H4 (cell line): ENCODE data around the gene AGAP1. TPM values are rescaled to one million over a fixed set of nuclear protein-coding genes. Genes with fewer than 3 reads are reported as not detected.

Experiments
- DNase-seq: peaks from one replicate; pipeline ENCODE4 v3.0.0-alpha.2; 2015; ENCODE audit warnings: low spot score
- total RNA-seq: library from RNA; depleted of rRNA; stranded (reverse); fragments of >200 nt; shearing (Covaris generic); gene quantifications from 2 replicates; pipeline ENCODE4 v1.2.3, GENCODE V29; 2014

Gene AGAP1
- total RNA-seq, 1 experiment from 2014 or later, result 7.0 TPM

DNA sequence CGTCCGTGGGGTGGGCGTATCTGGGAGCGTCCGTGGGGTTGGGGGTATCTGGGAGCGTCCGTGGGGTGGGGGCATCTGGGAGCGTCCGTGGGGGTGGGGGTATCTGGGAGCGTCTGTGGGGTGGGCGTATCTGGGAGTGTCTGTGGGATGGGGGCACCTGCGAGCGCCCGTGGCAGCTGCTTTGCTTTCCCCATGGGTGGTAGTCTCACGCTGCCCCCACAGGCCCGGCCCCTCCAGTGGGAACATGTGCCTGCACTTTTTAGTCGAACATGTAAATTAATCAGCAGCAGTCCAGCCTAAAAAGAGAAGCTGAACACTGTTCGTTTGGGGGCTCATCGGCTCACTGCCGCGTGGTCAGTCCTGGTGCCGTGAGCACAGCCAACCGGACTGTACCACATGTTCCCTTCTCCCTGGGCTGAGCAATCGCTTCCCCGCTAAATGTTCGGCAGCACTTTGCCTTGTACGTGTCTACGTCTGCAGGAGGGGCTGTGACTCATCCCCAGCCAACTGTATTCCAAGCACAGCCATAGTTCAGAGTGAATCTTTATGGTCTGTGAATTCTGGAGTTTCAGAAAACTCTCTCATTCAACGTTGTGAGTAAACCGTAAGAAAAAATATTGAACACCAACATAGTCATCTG lies 271.5 kb downstream of the AGAP1 start:
- peak; percentile 38 for DNase-seq

DNA sequence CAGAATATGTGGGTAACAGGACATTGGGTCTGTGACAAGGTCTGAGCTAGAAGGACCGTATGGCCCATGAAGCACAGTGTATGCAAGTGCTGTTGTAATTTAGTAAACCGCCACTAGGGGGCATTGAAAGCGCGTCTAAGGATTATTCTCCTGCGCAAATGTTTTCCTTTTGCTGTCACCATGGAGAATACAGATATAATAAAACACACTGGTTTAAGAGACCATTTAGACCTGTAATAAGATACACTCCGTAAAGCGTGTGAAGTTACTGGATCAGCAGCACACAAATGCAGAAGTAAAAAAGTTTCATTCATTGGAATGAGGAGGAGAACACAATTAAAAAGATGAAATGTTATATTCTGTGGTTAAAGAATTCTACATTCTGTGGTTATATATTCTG lies 272.4 kb downstream of the AGAP1 start:
- peak; percentile 56 for DNase-seq

DNA sequence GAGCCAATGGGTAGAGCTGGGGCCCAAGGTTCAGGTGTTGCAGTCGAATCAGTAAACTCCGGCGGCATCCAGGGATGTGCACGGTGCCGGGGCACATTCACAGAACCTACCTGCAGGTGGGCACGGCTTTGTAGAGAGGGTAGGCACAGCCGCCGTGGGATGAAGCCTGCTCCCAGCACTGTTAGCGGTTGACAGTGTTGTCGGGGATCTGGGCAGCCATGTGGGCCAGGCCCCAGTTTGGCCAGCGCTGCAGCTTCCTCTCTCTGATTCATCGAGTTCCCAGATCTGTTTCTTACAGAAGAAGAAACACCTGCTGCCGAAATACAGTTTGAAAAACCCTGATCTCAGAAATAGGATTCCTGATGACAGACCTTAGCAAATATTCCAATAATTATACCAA lies 274.8 kb downstream of the AGAP1 start:
- no peak for DNase-seq

DNA sequence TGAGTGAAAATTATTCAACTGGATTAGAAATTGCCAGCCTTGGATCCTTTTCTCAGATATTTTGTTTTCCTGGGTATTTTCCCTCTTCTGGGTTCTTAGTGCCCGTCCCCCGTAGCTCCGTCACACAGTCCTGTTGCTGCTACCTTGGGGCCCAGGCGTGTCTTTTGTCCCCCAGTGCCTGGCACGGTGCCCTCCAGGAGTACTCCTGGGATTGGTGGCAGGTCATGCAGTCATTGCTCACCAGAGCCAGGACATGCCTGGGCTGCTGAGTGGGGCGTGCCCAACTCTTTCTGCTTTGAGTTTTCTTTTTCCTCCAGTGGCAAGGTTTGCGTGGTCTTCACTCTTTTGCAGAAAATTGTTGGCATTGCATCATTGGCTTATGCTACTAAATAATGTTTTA lies 275.2 kb downstream of the AGAP1 start:
- DNase-seq, result no peak

DNA sequence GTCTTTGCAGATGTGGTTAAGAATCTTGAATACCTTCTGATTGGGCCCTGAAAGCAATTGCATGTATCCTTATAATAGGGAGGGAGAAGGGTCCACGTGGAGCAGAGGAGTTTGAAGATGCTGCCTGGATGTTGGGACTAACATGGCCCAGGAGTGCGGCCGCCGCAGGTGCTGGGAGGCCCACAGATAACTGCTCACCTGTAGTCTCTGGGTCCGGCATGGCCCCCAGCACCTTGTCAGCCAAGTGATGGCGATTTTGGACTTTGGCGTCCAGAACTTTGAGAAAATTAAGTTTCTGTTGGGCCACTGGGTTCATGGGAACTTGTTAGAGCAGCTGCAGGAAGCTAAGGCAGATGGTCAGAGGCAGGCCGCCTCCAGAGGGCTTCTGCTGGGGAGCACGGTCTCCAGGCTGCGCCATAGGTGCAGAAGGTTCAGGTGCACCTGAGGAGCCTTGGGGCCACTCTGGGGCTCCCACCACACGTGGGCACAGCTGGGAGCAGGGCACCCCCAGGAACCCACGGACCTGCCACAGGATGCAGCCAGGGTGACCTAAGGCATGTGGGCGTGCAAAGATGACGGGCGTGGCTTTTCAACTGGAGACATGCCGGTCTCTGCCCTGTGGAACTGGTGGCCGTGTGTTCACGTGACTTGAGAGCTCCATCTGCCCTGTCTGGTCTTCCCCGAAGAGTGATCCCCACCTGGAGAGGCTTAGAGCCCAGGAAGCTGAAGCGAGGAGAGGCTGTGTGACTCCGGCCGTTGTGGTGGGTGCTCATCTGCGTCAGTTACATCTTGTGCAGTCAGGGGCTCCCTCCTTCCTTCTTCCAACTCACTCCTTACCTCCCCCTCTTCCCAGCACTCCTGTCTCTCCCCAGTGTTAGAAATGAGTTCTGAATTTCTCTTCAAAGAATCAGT lies 277.3 kb downstream of the AGAP1 start:
- DNase-seq, result no peak

DNA sequence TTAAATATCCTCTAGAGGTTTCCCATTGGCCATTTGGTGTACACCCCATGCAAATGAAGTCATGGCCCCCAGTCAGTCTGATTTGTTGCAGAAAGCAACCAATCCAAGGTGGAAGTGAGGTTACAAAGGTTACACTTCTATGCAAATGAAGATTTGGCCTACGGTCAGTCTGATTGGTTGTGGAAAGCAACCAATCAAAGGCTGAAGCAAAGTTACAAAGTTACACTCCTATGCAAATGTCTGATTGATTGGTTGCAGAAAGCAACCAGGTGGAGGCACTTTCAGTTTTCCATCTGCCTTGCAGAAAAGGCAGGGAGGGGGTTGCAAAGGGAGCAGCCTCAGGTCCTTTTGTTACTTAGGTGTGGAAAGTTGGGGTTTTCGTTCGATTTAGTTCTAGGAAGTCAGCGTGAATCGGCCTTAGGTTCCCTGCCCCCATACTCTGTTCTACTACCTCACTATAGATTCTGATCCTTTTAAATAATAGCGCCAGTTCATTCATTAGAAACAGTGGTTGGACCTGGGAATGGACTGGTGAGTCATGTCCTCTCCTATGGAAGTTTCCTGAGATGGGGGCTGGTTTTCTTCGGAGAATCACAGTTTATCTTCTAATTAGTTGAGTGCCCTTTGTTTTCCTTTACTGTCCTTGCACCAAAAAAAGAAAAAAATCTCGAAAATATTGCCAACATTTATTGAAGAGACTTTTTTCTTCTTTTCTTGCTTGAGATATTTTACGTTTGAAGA lies 279.5 kb downstream of the AGAP1 start:
- DNase-seq, result no peak

DNA sequence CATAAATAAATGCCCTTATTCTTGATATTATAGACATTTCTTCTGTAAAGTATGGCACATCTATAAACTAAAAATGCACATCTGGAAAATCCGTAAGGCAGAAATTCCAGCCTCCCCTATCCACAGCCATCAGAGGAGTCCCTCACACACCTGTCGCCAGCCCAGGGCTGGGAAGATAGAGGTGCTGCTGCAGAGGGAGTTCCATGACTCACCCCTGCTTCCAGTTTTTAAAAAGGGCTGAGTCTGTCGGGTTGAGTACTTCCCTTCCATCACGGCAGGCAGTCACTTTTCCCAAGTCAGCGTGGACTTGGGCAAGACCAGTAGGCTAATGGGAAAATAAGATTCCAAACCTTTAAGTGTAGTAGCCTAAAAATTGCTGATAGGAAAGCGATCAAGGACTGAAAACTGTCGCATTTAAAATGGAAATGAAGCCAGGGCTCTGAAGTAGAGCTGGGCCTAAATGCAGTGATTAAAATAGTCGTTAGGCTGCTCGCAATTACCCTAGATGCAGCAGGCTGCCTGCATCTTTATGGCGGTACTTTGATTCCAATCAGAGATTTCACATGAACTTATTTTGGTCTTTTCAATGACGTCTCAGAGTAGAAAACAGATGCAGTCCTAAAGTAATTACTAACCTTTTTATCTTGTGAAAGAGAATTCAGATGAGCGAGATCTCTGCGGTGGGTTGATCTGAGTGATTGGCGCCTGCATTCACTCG lies 280.5 kb downstream of the AGAP1 start:
- no peak for DNase-seq

DNA sequence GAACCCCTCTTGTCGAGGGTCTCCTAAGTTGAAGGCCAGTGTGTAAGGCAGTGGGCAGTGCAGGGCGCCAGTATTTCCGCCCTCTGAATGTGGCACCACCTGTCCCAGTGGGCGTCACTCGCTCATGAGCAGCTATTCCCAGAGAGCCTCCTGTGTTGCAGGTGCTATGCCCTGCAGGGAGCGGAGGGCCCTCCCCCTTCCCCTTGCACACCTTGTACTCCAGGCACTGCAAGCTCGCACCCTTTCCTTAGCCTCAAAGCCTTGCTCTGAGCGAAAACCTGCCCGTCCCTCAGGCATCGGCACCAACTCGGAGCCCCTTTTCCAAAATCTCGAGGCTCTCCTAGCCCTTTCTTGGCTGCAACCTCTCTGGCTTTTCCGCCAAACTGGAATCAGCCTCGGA lies 282.7 kb downstream of the AGAP1 start:
- DNase-seq, result no peak

DNA sequence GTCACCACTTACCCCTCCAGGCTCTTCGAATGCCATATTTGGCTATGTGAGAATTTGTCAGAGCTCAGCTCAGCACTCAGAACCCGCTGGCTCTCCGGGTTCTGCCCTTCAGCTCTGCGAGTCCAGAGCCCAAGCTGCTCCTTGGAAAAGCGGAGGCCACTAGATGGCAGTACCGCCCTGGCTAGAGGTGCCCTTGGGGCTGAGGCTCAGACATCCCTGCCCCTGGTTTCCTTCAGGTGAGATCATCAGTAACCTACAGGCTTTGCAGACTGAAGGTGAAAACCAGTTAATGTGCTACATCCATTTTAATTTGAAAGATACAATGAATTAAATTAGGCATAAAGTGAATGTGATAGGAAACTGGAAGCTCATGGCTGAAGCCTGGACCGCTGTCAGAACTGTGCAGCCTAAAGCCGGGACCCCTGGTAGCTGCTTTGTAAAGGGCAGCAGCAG lies 285.6 kb downstream of the AGAP1 start:
- DNase-seq, result peak; percentile 66

DNA sequence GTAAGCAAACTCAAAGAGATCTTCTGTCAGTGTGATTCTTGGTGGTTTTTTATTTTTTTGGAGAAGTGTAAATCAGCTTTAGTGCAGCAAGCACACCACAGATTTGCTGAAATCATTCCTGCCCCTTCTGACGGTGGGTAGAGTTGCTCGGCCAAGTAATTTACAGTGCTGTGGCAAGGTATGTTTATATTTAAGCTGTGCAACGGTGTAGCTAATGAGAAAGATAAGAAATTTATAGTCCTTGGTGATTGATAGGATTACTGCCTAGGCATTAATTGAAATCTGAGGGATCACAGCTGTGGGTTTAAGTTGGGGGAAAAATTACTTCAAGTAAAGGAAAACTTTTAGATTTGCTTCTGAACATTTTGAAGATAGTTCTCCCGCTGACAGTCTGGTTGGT lies 286.6 kb downstream of the AGAP1 start:
- no peak for DNase-seq

DNA sequence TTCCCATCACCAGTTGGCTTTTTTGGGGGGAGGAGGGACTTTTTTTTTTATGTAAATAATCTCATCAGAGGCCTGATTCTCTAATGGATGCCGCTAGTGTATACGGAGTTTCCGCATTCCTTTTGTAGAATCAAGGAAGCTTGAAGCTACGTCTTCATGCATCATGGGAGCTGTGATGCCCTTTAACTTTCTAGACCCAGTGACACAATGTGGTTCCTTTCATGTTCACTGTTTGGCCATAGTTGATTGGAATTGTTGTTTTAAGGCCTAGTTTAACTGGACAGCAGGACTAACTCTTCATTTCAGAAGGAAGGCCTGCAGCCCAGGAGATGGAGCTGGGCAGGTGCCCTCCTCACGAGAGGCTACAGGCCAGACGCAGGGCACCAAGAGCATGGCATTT lies 287.9 kb downstream of the AGAP1 start:
- DNase-seq, result no peak

DNA sequence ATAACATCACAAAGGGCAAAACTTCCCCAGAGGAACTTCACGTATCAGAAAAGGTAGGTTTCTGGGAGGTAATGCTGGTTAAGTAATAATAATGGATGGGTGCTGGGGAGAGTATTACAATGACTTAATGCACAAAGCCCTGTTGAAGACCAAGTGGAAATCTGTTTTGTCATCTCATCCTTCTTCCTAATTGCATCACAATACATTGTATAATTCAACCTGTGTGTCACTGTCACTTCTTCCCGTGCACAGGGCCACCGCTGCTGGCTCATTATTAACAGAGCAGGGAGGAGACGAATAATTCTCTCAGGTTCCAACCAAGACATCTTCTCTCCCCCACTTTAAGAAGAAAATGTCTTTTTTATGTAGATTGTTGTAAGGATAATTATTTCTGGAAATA lies 290.9 kb downstream of the AGAP1 start:
- no peak for DNase-seq

DNA sequence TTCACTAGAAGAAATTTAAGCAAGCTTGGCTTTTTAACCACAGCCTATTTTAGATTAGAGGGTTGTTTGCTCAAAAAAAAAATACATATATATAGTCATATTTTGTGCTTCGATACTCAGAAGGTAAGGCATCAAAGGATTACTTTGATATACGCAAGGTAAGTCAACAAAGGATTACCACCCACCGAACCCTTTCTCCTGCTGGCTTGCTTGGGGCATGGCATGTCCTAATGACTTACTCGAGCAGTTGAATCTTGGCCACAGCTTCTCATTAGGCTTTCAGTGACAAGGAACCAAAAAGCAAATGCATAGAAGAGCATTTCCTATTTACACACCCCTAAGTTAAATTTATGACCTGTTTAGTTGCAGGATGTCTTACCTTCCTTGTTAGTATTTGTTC lies 295.7 kb downstream of the AGAP1 start:
- no peak for DNase-seq

DNA sequence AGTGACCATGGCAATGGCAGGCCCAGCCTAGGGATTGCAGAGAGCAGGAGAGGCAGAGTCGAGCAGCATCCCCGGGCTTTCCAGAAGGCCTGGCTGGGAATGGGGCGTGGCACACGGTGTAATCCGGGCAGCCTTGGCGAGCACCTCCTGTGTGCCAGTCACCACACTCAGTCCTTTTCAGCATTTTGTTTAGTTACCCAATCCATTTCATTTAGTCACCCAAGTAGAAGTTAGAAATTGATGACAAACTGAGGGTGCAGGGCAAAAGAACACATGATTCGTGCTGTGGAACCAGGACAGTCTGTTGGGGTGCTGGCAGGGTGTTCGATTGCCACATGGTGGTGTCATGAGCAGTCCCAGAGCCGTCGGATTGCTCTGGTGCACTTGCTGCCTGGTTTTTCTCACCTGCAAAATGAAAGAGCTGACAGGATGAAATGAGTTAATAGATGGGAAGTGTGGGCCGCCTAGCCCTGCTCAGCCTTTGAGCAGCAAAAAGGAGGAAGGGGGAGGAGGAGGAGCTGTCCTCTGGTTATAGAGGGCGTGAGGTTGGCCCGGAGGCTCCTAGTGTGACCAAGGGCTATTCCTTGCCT lies 299.4 kb downstream of the AGAP1 start:
- DNase-seq, result no peak

DNA sequence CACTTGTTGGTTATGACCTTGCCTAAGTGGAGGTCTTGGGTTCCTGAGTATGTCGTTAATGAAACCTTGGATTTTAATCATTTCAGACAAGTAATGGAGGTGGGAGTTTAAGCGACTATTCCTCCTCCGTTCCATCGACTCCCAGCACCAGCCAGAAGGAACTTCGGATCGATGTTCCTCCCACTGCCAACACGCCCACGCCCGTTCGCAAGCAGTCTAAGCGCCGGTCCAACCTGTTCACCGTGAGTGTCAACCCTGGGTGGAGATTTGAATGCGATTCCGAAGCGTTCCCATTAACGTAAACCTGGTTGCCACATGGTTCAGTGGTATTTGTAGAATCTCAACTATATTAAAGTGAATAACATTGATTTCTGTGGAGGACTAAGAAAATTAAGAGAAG lies 305.4 kb downstream of the AGAP1 start:
- no peak for DNase-seq

DNA sequence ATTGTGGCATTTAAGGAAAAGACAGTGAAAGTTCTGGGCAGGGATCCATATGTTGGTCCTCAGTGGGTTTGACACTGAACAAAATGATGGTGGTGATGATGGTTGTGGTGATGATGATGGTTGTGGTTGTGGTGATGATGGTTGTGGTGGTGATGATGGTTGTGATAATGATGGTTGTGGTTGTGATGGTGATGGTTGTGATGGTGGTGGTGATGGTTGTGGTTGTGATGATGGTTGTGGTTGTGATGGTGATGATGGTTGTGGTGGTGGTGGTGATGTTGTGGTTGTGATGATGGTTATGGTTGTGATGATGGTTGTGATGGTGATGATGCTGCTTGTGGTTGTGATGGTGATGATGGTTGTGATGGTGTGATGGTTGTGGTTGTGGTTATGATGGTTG lies 308.7 kb downstream of the AGAP1 start:
- no peak for DNase-seq

DNA sequence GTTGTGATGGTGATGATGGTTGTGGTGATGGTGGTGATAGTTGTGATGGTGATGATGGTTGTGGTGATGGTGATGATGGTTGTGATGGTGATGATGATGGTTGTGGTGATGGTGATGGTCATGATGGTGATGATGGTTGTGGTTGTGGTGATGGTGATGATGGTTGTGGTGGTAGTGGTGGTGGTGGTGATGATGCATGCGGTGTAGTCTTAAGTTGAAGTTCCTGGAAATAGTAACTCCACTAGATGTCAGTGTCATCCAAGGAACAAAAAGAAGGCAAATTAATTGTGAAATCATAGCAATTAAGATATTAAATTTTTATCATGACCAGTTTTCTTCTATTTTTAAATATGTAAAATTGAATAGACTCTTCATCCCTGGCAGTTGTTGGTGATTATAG lies 309.2 kb downstream of the AGAP1 start:
- DNase-seq, result no peak

DNA sequence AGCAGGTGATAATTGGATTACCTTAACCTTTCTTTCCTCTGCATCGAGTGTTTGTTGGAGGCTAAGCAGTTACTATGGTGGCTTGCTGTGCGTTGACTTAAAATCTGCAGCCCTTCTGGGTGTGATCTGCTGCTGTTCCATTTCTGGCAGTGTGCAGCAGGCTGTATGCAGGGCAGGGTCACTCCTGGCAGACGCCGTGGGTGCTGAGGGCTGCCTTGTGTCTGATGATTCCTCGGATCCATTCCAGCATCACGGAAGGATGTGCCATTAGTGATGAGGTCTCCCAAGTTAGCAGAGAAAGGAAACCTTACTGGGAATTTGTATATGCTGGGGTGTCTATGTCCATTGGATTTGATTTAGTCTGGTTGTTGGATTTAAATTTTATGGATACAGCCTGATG lies 310.8 kb downstream of the AGAP1 start:
- DNase-seq, result no peak

DNA sequence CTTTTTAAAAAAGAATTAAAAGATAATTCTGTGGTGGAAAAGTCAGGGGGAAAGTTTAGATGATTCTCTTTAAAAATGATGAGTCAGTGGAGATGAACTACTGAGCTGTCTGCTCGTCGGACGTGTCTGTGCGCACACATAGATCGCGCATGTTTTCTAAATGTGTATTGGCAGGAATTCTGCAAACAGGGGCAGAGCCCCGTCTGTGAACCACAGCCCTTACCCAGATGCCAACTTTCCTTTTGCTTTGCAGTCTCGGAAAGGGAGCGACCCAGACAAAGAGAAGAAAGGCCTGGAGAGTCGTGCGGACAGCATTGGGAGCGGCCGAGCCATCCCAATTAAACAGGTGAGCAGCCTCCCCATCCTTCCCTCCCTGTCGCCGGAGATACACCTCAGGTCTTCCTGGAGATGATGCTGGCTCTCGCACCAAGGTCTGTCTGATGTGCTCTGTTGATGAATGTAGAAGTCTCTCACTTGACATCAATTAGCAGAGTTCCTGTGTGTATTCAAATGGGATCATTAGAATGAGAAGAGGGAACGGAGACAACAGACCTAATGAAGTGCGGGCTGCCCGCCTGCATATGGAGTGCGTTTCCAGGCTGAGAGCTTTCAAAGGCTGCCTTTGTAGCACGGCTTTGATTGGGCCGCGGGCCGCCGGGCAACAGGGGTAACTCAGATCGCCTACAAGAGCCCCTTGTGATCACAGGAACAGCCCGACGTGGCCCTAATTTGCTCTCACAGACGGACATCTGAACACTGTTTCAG lies 313.3 kb downstream of the AGAP1 start:
- no peak for DNase-seq

DNA sequence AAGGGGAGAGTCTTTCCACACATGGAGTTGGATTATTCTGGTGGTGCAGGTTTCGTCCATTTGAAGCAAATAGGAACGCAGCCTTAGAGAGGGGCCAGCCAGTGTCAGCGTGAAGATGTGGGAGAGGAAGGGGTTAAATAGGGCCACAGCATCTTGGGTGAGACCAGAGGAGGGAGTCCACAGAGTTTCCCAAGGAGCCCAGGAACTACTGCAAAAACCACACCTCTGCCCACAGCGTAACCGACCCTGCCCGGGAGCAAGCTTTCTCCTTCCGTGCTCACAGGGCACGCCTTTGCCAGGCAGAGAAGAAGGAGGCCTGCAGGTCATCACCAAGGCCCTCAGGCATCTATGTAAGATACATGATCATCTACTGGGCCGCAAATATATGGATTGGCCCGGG lies 314.5 kb downstream of the AGAP1 start:
- DNase-seq, result no peak

DNA sequence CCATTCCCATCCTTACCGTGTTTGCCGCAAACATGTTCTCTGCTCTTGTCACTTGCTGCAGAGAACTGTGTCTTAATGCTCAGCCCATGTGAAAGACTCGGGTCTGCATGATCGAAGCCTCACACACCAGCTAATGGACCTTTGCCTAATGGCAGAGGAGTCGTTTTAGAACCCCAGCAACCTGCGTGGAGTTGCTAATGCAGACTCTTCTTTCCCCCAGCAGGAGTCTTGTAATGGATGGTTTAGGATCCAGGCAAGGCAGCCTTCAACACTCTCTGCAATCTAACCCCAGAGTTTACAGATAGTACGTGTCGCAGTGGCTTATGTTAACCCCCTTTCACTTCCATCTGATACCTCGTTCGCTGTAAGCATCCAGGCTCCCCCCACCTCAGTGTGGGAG lies 316.4 kb downstream of the AGAP1 start:
- no peak for DNase-seq
